ENCODE data around the gene ADCY5. TPM values are rescaled to one million over a fixed set of nuclear protein-coding genes. Genes with fewer than 3 reads are reported as not detected.
A peak's percentile ranks its signal among the peaks of the same experiment; 100 is the strongest.
"Not testable (repeated sequence)": the region's sequence is repeated elsewhere in the genome, so short reads cannot be mapped to it uniquely, and the experiment has no call there.

ADCY5 gene
- total RNA-seq (ENCODE audit: insufficient read depth, low replicate concordance): 48.2 TPM

GRCh38 chr3:123448536-123449101 is at the start of gene ADCY5:
TSS of gene ADCY5 (minus strand) at chr3:123449090. CDS start at chr3:123448545, 545 bp downstream.
- DNase-seq (ENCODE audit: low spot score): peak; percentile 25

GRCh38 chr3:123493912-123494311 is 45.0 kb upstream of the ADCY5 start:
- DNase-seq (ENCODE audit: low spot score): no peak

- no peak for DNase-seq (ENCODE audit: low spot score)
These were observed 43.2 kb upstream of the ADCY5 start for GRCh38 chr3:123491966-123492587.

GRCh38 chr3:123489400-123490004 is 40.6 kb upstream of the ADCY5 start:
- peak; percentile 88 for DNase-seq (ENCODE audit: low spot score)

DNA sequence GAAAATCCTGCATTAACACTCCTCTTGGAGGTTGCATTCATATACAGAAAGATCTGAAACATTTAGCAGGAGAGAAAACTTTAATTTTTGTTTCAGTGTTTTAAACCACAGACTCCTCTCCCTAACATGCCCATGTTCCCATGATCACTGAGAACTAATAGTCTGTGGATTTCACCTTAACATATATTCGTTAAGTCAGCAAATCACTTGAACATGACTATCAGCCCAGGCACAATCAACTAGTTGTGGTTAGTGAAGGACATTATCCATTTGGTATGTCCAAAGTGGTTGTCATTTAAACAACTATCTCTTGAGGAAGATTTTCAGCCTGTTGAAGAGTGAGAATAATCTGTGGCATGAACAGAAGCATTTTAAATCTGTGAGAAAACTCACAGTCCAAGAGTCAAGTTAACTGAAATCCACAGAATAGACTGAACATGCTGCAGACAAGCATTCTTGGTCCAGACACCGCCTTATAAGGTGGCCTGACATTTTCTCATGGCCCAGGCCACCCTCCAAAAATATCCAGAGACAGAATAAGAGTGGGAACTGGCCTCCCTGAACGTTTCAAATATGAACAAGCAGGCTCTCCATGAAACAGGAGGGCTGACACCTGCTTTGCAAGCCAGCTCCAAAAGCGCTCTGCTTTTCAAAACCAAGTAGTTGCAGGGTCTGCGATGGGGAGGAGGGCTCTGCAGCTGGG is 39.9 kb upstream of the ADCY5 start:
- DNase-seq (ENCODE audit: low spot score): peak; percentile 23

DNA sequence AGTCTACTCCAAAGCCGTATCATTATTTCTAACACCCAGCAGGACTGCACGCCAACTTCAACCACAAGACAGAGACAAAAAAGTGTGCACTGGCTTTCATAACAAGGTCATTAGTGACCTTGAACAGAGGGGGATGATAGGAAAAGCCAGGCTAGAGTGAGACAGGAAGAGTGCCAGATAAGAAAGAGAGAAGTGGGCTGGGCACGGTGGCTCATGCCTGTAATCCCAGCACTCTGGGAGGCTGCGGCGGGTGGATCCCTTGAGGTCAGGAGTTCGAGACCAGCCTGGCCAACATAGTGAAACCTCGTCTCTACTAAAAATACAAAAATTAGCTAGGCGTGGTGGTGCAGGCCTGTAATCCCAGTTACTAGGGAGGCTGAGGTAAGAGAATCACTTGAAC is 38.2 kb upstream of the ADCY5 start:
- not testable (repeated sequence) for DNase-seq (ENCODE audit: low spot score)

GRCh38 chr3:123486460-123486859 is 37.6 kb upstream of the ADCY5 start:
- DNase-seq (ENCODE audit: low spot score): no peak

- no peak for DNase-seq (ENCODE audit: low spot score)
These were observed 36.7 kb upstream of the ADCY5 start for GRCh38 chr3:123485551-123485950.

DNA sequence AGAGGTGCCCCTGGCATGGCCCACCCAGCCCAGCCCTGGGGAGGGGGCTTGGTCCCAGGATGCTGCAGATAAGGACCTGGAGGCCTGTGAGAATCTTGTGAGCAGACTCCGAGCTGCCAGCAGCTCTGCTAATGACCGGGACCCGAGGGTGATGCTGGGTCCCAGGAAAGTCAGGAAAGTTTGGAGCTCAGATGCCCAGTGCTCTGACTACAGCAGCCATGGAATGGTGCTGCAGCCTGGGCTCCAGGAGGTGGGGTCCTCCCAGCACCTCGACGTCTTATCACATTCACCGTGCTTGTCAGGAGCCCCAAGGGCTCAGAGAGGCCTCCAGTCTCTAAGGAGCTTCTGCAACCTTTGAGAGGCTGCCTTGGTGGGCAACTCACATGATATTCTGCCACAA is 34.3 kb upstream of the ADCY5 start:
- DNase-seq (ENCODE audit: low spot score): no peak

DNA sequence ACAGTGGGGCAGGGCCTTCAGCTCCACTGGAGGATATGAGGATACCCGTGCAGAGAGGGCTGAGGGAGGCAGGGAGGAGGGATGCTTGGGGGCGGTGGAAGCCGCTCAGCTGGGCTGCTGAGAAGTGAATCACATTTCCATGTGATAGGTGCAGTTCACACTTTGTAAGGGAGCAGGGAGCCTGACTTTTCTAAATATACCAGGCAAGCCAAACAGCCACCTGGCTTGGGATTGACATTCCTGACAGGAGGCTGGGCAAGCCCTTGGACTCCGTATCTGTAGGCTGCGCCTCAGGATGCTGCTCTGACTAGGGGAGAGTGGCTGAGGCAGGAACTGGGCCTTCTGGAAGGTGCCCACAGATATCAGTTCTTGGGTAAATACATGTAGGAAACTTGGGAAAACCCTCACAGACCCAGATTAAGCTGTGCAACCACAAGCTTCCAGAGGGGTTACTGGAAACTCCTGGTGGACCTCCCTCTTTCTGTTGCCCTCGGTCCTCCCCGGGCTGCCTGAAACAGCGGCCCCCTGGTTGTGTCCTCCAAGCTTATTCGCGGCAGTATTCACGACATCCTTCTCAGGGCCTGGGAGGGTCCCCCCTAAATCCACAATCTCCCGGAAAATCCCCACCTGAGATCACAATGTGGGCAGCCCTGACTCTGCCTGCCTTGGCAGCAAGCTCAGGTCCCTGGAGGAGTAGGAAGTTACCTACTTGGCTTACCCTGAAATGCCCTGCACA is 33.0 kb upstream of the ADCY5 start:
- no peak for DNase-seq (ENCODE audit: low spot score)

DNA sequence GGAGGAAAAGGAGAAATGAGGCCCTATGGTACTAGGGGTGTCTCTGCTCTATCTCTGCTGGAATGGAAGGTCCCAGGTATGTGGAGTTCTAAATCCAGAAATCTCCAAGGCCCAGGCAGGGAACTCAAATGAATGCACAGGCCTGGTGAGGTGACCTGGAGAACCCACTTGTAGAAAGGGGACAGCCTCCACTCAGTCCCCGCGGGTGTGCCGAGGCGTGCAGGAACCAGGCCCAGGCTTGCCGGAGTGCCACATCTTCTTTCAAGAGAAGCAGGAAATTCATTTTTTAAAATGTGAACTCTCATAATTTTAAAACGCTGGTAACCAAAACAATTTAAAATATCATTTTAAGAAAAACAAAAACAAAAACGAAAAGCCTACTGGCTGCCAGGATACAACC is 32.2 kb upstream of the ADCY5 start:
- DNase-seq (ENCODE audit: low spot score): no peak

DNA sequence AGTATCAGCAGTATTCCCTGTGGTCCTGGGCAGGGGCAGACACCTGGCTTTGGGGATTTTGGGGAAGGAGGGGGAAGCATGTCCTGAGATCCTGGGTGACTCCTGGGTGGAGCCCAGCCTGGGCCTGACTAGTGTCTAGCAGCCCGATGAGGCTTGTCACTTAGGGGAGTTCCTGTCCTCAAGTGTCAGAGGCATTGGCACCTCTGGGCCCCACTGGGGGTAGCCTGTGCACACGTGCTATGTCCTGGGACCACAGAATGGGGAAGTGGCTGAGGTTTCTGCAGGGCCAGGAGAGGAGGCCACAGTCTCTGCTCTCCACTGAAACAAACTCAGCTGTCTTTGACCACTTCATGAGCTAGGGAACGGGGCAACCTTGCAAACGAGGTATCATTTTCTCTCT is 31.5 kb upstream of the ADCY5 start:
- DNase-seq (ENCODE audit: low spot score): no peak

- DNase-seq (ENCODE audit: low spot score): no peak
These were observed 31.0 kb upstream of the ADCY5 start for GRCh38 chr3:123479891-123480290.

DNA sequence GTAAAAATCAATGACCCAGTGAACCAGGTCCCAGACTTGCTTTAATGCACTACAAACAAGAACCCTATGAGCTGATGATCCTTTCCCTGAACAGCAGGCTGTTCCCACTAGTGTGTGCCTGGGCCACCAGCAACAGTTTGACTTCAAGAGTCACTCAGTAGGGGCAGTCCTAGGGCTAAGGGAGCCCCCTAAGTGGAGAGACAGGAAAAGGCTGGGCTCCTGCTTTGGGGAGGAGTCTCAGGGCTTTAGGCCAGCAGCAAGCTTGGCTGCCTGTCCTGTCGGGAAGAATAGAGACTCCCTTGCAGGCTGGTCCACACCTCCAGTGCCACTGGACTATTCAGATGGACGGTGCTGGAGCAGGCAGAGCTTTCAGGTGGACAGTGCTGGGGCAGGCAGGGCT is 29.4 kb upstream of the ADCY5 start:
- no peak for DNase-seq (ENCODE audit: low spot score)

- DNase-seq (ENCODE audit: low spot score): no peak
These were observed 28.3 kb upstream of the ADCY5 start for GRCh38 chr3:123476967-123477750.

GRCh38 chr3:123475786-123476185 is 26.9 kb upstream of the ADCY5 start:
- no peak for DNase-seq (ENCODE audit: low spot score)

DNA sequence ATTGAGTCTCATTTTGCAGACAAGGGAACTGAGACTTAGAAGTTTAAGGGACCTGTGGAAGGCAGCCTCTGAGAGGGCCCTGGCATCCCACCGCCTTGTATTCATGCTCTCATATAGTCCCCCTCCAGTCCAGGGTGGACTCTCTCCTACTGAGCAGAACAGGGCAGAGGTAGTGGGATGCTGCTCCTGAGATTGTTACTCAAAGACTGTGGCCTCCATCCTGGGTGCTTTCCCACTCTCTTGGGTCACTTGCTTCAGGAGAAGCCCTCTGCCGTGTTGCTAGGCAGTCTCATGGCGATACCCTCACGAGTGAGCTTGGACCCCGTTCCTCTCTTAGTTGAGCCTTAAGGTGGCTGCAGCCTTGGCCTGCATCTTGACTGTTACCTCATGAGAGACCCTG is 22.2 kb upstream of the ADCY5 start:
- no peak for DNase-seq (ENCODE audit: low spot score)

- DNase-seq (ENCODE audit: low spot score): no peak
These were observed 20.6 kb upstream of the ADCY5 start for GRCh38 chr3:123469323-123469995.

DNA sequence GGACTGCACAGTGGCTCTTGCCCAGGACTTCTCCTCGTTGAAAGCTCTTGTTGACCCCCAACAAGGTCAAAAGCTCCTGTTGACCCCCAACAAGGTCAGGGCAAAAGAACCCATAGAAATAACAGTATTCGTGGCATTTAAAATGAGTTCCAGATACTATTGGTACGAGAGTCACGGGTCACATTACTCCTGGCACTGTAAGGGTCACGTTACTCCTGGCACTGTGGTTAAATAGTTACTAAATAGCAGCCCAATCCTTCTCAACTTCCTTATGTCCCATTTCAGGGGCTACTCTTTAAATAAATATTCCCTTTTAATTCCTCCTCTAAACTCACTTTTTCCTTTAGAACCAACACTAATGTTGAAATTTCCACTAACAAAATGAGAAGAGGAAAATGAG is 18.2 kb upstream of the ADCY5 start:
- DNase-seq (ENCODE audit: low spot score): no peak

- no peak for DNase-seq (ENCODE audit: low spot score)
These were observed 15.3 kb upstream of the ADCY5 start for GRCh38 chr3:123464211-123464610.

GRCh38 chr3:123459862-123460261 is 11.0 kb upstream of the ADCY5 start:
- no peak for DNase-seq (ENCODE audit: low spot score)

Measured in umbilical cord (tissue), 2 donors.